ENCODE data around the gene PKN3.

Gene PKN3

GRCh38 chr9:128713411-128713780, 11.1 kb downstream of the PKN3 start:
- Histone ChIP-seq H3K9ac (ENCODE audit: low read length) (no peak overlapping the region), H3K9me3 (replicated peaks; ENCODE audit: insufficient read depth, low read length) (no peaks in the 10 kb centered on the region), H3K27ac (ENCODE audit: low read length) (no peak overlapping the region), H3K4me2 (ENCODE audit: low read depth, low read length) (no peak overlapping the region), H3K79me2 (ENCODE audit: low read length) (no peaks in the 10 kb centered on the region), H2AFZ (ENCODE audit: low read length) (no peak overlapping the region), H3K27me3 (replicated peaks; ENCODE audit: insufficient read depth, low read length) (no peaks in the 10 kb centered on the region; the same call in 1 of the 2 replicates), H4K20me1 (ENCODE audit: insufficient read depth, low read length) (no peaks in the 10 kb centered on the region), H3K4me1 (ENCODE audit: low read length) (no peaks in the 10 kb centered on the region), H3K9me2 (replicated peaks; ENCODE audit: insufficient read depth, low read length) (no peaks in the 10 kb centered on the region), H3F3A (ENCODE audit: insufficient read depth, low read length) (no peaks in the 10 kb centered on the region), H3K36me3 (replicated peaks; ENCODE audit: insufficient read depth, low read length) (no peaks in the 10 kb centered on the region), H3K4me3 (ENCODE audit: low read length) (no peak overlapping the region)
- no peak for DNase-seq
- TF ChIP-seq EZH2phosphoT487 (IDR thresholded peaks at IDR 0.05; ENCODE audit: low read length): no peak
- TF ChIP-seq EZH2 (optimal IDR thresholded peaks at IDR 0.05; ENCODE audit: low read depth, low read length): no peak
- TF ChIP-seq, protein P1, sequence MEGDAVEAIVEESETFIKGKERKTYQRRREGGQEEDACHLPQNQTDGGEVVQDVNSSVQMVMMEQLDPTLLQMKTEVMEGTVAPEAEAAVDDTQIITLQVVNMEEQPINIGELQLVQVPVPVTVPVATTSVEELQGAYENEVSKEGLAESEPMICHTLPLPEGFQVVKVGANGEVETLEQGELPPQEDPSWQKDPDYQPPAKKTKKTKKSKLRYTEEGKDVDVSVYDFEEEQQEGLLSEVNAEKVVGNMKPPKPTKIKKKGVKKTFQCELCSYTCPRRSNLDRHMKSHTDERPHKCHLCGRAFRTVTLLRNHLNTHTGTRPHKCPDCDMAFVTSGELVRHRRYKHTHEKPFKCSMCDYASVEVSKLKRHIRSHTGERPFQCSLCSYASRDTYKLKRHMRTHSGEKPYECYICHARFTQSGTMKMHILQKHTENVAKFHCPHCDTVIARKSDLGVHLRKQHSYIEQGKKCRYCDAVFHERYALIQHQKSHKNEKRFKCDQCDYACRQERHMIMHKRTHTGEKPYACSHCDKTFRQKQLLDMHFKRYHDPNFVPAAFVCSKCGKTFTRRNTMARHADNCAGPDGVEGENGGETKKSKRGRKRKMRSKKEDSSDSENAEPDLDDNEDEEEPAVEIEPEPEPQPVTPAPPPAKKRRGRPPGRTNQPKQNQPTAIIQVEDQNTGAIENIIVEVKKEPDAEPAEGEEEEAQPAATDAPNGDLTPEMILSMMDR (IDR thresholded peaks at IDR 0.05; ENCODE audit: low read length): no peak

DNA sequence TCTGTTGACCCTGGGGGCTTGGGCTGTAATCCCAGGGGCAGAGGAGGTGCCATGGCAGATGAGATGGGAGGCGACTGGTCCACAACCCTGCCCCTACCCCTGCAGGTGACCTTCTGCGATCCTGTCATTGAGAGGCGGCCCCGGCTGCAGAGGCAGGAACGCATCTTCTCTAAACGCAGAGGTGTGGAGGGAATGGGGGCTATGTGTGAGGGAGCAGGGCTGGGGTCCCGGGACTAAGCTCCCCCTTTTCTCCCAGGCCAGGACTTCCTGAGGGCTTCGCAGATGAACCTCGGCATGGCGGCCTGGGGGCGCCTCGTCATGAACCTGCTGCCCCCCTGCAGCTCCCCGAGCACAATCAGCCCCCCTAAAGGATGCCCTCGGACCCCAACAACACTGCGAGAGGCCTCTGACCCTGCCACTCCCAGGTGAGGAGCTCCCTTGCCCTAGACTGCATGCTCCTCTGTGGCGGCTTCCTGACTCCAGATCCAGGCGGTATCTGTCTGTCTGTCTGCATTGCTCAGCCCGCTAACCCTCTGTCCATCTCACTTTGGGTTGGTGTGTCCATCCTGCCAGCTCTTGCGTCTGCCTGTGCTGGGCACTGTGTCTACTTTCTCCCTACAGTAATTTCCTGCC, 11.8 kb downstream of the PKN3 start:
- DNase-seq: no peak
- Histone ChIP-seq H3K9me3 (replicated peaks; ENCODE audit: insufficient read depth, low read length) (no peaks in the 10 kb centered on the region), H3K4me3 (ENCODE audit: low read length) (no peak overlapping the region), H3F3A (ENCODE audit: insufficient read depth, low read length) (no peaks in the 10 kb centered on the region), H3K27ac (ENCODE audit: low read length) (no peak overlapping the region), H3K79me2 (ENCODE audit: low read length) (no peaks in the 10 kb centered on the region), H3K36me3 (replicated peaks; ENCODE audit: insufficient read depth, low read length) (no peaks in the 10 kb centered on the region), H3K9ac (ENCODE audit: low read length) (no peak overlapping the region), H3K27me3 (replicated peaks; ENCODE audit: insufficient read depth, low read length) (no peaks in the 10 kb centered on the region; the same call in 1 of the 2 replicates), H3K4me1 (ENCODE audit: low read length) (no peaks in the 10 kb centered on the region), H3K9me2 (replicated peaks; ENCODE audit: insufficient read depth, low read length) (no peaks in the 10 kb centered on the region), H3K4me2 (ENCODE audit: low read depth, low read length) (no peak overlapping the region), H4K20me1 (ENCODE audit: insufficient read depth, low read length) (no peaks in the 10 kb centered on the region), H2AFZ (ENCODE audit: low read length) (no peak overlapping the region)
- TF ChIP-seq EZH2 (optimal IDR thresholded peaks at IDR 0.05; ENCODE audit: low read depth, low read length) (no peak), EZH2phosphoT487 (IDR thresholded peaks at IDR 0.05; ENCODE audit: low read length) (no peak)
- TF ChIP-seq, protein P1 (IDR thresholded peaks at IDR 0.05; ENCODE audit: low read length): no peak

DNA sequence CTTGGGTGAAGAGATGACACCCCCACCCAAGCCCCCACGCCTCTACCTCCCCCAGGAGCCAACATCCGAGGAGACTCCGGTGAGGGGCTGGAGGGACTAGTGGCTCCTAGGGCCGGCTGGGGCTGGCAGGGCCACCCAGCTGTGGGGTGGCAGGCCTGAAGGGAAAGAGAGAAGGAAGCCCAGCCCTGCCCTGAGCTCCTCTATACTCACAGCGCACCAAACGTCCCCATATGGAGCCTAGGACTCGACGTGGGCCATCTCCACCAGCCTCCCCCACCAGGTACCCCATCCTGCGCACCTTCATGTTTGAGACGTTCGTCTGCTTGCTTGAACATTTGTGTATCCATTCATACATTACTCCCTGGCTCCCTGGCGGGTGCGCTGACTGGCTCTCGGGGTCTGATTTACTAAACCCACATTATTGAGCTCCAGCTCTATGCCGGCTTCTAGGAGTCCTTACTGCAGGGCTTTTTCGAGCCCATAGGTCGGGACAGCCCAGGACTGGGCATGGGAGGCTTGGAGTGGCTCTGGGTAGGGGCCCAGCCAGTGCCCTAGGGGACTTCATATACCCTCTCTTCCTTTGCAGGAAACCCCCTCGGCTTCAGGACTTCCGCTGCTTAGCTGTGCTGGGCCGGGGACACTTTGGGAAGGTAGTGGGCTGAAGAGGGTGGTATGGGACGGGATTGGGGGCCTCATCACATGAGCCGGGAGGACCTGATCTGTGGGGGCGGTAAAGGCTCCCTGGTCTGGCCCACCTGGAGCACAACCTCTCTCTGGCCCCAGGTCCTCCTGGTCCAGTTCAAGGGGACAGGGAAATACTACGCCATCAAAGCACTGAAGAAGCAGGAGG, 12.5 kb downstream of the PKN3 start:
- H3K27ac ChIP-seq (ENCODE audit: low read length): no peak overlapping the region
- H3F3A ChIP-seq (ENCODE audit: insufficient read depth, low read length): no peaks in the 10 kb centered on the region
- no peaks in the 10 kb centered on the region for H4K20me1 ChIP-seq (ENCODE audit: insufficient read depth, low read length)
- no peaks in the 10 kb centered on the region for H3K36me3 ChIP-seq (replicated peaks; ENCODE audit: insufficient read depth, low read length)
- H3K4me2 ChIP-seq (ENCODE audit: low read depth, low read length): no peak overlapping the region
- H2AFZ ChIP-seq (ENCODE audit: low read length): no peak overlapping the region
- TF ChIP-seq EZH2phosphoT487 (IDR thresholded peaks at IDR 0.05; ENCODE audit: low read length) (no peak), EZH2 (optimal IDR thresholded peaks at IDR 0.05; ENCODE audit: low read depth, low read length) (no peak)
- TF ChIP-seq, protein P1 (IDR thresholded peaks at IDR 0.05; ENCODE audit: low read length): no peak
- H3K4me3 ChIP-seq (ENCODE audit: low read length): no peak overlapping the region
- no peak for DNase-seq
- no peaks in the 10 kb centered on the region; the same call in 1 of the 2 replicates for H3K27me3 ChIP-seq (replicated peaks; ENCODE audit: insufficient read depth, low read length)
- no peaks in the 10 kb centered on the region for H3K9me3 ChIP-seq (replicated peaks; ENCODE audit: insufficient read depth, low read length)
- no peaks in the 10 kb centered on the region for H3K9me2 ChIP-seq (replicated peaks; ENCODE audit: insufficient read depth, low read length)
- H3K79me2 ChIP-seq (ENCODE audit: low read length): no peaks in the 10 kb centered on the region
- H3K9ac ChIP-seq (ENCODE audit: low read length): no peak overlapping the region
- H3K4me1 ChIP-seq (ENCODE audit: low read length): no peaks in the 10 kb centered on the region

All from MM.1S (cell line).